LHCN-M2 (cell line): ENCODE data around the gene COA1. TPM values are rescaled to one million over a fixed set of nuclear protein-coding genes. Genes with fewer than 3 reads are reported as not detected.
"Not testable (repeated sequence)": the region's sequence is repeated elsewhere in the genome, so short reads cannot be mapped to it uniquely, and the experiment has no call there.

Experiments used
- DNase-seq: peaks from one replicate; pipeline ENCODE4 v3.0.0-alpha.2; 2012; ENCODE audit warnings: low read depth
- total RNA-seq: library from RNA; depleted of rRNA; stranded (reverse); fragments of >200 nt; gene quantifications from 2 replicates; pipeline ENCODE4 v1.2.3, GENCODE V29; 2014

The COA1 gene
- total RNA-seq, 1 experiment from 2014 or later: 68.2 TPM

DNA sequence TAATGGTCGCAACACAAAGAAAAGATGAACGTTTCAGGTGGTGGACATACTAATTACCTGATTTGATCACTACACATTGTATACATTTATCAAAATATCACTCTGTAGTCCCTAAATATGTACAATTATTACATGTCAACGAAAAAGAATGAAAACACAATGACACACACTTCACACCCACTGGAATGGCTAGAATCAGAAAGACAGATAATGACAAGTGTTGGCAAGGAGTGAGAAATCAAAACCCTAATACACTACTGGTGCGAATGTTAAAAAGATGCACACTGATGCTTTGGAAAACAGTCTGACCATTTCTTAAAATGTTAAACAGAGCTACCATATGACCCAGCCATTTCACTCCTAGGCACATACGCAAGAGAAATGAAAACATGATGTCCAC, 2.3 kb downstream of the COA1 start:
- DNase-seq: no peak

- no peak for DNase-seq
These were observed 2.9 kb downstream of the COA1 start for GRCh38 chr7:43726466-43726865.

DNA sequence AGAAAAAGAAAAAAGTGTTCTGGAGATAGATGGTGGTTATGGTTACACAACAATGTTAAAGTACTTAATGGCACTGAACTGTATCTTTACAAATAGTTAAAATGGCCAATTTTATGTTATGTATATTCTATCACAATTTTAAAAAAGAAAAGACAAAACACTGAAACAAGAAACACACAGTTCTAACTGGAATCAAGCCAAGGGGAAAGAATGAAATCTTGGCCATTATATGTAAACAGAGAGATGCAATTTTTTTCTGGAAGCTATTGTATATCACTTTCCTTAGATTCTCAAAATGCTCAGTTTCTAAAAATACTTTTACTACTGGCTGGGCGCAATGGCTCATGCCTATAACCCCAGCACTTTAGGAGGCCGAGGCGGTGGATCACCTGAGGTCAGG, 4.1 kb downstream of the COA1 start:
- no peak for DNase-seq

GRCh38 chr7:43723007-43723341, 6.3 kb downstream of the COA1 start:
- no peak for DNase-seq

DNA sequence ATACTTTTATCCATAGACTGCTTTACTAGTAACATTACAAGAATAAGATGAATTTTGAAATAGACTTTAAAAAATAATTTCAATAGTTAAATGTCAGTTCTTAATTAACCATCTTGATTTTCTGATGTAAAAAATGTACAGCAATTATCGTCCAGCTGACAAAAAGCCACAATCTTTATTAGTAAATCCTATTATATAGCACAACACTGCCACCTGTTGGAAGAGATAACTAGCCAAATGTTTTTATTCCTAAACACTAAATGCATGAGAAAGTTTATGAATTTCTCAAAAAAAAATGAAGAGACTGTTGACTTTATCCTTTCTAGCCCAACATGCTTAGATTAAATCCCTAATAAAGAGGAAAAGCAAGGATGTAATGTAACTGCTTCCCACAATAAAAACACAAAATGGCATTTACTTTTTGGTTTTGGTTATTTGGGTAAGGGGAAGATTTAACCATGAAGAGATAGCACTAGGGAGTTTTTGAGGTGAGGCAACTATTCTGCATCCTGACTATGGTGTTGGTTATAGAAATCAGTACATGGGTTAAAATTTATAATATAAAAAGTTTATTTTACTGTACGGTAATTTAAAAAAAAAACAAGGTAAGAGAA, 8.0 kb downstream of the COA1 start:
- DNase-seq: peak; percentile 62

DNA sequence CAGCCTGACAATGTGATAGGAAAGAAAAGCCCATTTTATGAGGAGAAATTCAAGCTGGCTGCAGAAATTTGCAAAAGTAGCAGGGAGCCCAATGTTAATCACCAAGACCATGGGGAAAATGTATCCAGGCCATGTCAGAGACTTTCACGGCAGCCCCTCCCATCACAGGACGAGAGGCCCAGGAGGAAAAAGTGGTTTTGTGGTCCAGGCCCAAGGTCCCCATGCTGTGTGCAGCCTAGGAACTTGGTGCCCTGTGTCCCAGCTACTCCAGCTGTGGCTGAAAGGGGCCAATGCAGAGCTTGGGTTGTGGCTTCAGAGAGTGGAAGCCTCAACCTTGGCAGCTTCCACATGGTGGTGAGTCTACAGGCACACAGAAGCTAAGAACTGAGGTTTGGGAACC, 12.7 kb downstream of the COA1 start:
- no peak for DNase-seq

GRCh38 chr7:43715966-43716365, 13.4 kb downstream of the COA1 start:
- not testable (repeated sequence) for DNase-seq

DNA sequence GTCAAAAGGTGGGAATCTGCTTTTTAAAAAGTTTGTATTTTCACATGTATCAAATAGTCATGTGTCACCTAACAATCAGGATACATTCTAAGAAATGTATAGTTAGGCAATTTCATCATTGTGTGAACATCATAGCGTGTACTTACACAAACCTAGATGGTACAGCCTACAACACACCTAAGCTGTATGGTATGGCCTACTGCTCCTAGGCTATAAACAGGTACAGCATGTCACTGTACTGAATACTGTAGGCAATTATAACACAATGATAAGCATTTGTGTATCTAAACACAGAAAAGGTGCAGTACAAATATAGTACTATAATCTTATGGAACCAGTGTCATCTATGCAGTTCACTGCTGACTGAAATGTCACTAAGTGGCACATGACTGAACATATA, 17.8 kb downstream of the COA1 start:
- DNase-seq: no peak

- not testable (repeated sequence) for DNase-seq
These were observed 21.3 kb downstream of the COA1 start for GRCh38 chr7:43708055-43708454.

GRCh38 chr7:43703573-43703972, 25.8 kb downstream of the COA1 start:
- no peak for DNase-seq

DNA sequence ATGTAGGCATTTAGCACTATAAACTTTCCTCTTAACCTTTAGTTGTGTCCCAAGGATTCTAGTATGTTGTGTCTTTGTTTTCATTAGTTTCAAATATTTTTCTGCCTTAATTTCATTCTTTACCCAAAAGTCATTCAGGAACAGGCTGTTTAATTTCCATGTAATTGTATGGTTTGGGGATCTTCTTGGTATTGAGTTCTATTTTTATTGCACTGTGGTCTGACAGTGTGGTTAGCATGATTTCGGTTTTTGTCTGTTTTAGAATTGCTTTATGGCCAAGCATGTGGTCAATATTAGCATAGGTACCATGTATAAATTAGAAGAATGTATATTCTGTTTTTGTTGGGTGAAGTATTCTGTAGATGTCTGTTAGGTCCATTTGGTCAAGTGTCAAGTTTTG, 26.3 kb downstream of the COA1 start:
- DNase-seq: no peak

DNA sequence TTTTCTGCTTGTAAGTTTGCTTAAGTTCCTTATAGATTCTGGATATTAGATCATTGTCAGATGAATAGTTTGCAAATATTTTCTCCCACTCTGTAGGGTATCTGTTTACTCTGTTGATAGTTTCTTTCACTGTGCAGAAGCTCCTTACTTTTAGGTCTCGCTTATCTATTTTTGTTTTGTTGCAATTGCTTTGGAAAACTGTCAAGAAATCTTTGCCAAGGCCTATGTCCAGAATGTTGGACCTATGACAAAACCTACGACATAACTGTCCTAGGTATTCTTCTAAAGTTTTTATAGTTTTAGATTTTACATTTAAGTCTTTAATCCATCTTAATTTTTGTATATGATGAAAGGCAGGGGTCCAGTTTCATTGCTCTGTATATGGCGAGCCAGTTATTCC, 27.4 kb downstream of the COA1 start:
- no peak for DNase-seq

DNA sequence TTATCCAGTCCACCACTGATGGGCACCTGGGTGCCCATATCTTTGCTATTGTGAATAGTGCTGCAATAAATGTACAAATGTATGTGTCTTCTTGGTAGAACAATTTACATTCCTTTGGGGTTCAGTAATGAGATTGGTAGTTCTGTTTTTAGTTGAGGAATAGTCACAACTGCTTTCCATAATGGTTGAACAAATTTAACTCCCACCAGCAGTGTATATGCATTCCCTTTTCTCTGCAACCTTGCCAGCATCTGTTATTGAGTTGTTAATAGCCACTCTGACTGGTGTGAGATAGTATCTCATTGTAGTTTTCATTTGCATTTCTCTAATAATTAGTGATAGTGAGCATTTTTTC, 27.8 kb downstream of the COA1 start:
- DNase-seq: no peak

- no peak for DNase-seq
These were observed 28.4 kb downstream of the COA1 start for GRCh38 chr7:43700646-43701499.

- DNase-seq: peak; percentile 75
These were observed 29.2 kb downstream of the COA1 start for GRCh38 chr7:43700059-43700501.

DNA sequence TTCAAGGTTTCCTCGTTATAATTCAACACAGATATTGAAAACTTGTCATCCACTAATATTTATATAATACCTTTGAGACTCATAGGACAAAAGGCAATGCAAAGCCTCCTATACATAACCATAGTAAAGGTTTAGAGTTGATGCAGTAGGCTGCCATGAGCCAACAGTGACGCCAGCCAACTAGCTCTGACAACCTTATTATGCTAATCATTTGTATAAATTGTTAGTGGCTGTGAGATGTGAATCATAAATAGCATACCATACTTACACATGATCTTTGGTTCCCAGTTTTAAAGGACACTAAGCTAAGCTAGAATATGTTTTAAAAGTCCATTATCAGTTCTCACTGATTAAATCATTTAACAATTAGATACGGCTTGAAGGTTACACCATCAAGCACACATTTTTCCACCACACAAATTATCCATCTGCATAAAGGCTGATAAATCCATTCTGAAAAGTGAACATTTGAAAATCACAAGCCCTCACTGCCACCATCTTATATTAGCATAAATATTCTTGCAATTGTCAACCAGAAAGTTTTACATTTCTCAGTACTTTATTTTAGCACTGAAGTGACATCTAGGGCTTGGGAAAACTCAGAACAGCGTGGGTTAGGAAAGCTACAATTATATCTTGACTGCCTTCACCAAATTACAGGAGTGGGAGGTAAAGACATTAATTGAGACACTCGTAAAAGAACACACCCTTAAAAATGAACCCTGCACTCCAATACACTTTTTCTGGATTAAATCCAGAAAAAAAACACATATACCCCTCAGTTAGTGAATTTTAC, 30.7 kb downstream of the COA1 start:
- DNase-seq: no peak

DNA sequence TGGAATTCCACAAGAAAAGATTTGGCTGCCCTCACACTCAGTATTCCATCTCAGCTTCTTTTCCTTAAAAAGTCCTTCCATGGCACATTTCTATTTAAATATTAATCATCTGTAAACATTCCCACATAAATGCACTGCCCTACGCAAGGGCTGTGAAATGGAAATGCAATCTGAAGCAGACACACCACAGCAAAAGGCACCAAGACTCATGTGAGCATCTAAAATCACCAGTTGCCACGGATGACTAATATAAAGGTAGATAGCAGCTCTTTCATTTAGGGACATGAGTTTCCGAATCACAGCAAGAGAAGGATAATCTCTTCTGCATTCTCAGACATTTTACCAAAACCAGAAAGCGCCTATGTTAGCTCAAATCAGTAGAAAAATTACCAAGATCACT, 31.6 kb downstream of the COA1 start:
- peak; percentile 22 for DNase-seq

DNA sequence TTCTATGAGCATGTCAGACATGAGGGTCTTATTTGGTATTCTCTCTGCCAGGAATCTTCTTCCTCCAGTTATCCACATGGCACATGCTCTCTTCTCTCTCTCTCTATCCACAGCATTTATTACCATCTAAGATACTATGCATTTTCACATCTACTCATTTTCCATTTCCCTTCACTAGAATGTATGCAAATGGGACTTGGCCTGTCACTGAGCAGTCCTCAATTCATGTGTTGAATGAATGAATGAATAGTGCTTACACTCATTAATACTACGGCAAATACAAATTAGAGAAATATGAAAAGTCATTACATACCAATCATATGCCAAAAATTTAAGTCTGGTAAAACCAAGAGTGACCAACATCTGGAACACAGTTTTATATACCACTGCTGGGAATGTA, 34.0 kb downstream of the COA1 start:
- DNase-seq: no peak

DNA sequence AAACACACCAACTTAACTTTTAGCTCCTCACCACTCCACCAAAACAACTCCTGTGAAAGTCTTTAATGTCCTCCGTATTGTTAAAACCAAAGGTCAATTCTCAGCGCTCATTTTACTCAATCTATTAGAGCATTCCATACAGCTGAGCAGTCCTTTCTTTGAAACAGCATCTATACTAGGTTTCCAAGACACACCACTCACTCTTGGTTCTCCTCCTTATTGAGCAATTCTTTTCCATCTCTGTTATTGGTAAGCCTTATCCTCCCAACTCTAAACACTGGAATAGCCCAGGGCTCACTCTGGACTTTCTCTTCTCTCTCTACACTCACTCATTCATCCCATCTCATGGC, 34.9 kb downstream of the COA1 start:
- peak; percentile 57 for DNase-seq

DNA sequence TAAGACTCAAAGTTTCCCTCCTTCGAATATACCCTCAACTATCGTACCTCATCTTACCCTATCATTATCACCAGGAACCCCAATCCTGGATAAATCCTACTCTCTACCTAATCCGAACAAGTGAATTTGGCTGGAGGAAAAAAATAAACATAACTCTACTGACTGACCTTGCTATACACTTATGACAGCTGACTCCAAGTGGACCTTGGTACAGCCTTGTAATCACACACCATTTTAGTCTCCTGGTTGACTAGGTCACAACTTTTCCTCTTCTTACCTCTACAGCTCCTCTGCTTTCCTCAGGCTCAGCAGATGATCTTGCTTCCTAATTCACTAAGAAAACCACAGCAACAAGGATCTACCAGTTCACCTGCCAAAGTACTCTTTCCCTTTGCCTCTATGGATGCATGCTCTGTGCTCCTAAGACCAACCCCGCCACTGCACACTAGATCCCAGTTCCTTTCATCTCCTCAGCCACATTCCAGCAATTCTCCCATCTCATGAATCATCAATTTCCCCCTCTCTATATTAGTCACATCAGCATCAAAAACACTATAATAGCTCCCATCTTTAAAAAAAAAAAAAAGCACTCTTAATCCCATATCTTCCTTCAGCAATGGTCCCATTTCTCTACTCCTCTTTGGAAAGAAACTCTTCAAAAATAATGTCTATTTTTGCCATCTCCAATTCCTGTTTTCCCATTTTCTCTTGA, 35.5 kb downstream of the COA1 start:
- peak; percentile 84 for DNase-seq

GRCh38 chr7:43692582-43693373, 36.5 kb downstream of the COA1 start:
- peak; percentile 46 for DNase-seq
